Suprapubic skin (tissue), 4 donors: ENCODE measurements around the gene GPR62. TPM values are rescaled to one million over a fixed set of nuclear protein-coding genes. Genes with fewer than 3 reads are reported as not detected.
A peak's percentile ranks its signal among the peaks of the same experiment; 100 is the strongest.

Experiments used
- DNase-seq, 2 donors: peaks; one replicate each; pipeline ENCODE4 v3.0.0-alpha.2; 2019; ENCODE audit warnings: low spot score in 2 of 2
- H3K27ac ChIP-seq: fragments of 200-600 bp; sonication (generic); one replicate; pipeline ENCODE4 v1.5.1; 2019
- H3K27me3 ChIP-seq: fragments of 200-600 bp; sonication (generic); one replicate; pipeline ENCODE4 v1.5.1; 2019
- H3K36me3 ChIP-seq: fragments of 200-600 bp; sonication (generic); one replicate; pipeline ENCODE4 v1.5.1; 2019
- H3K4me1 ChIP-seq: fragments of 200-600 bp; sonication (generic); one replicate; pipeline ENCODE4 v1.5.1; 2019
- H3K4me3 ChIP-seq: fragments of 200-600 bp; sonication (generic); one replicate; pipeline ENCODE4 v1.5.1; 2019; ENCODE audit warnings: mild to moderate bottlenecking
- H3K9me3 ChIP-seq: fragments of 200-600 bp; sonication (generic); one replicate; pipeline ENCODE4 v1.5.1; 2019
- EP300 ChIP-seq: sonication (generic); formaldehyde crosslinking; IDR thresholded peaks from one replicate; pipeline ENCODE4 v1.6.1; 2017; ENCODE audit warnings: antibody characterized with exemption
- POLR2A ChIP-seq, 2 donors: fragments of 450-650 bp; IDR thresholded peaks; one replicate each; pipeline ENCODE4 v1.6.1; 2017; ENCODE audit warnings: antibody characterized with exemption in 2 of 2, mild to moderate bottlenecking in 2 of 2, moderate library complexity in 2 of 2
- POLR2AphosphoS5 ChIP-seq, 3 donors: sonication (generic); formaldehyde crosslinking; IDR thresholded peaks; one replicate each; pipeline ENCODE4 v1.6.1; 2017; ENCODE audit warnings: antibody characterized with exemption in 3 of 3
- WGBS: methylation state at CpG from one replicate; pipeline ENCODE4 v1.1.5; 2018; 5-methylcytosine and 5-hydroxymethylcytosine counted together
- total RNA-seq, 4 donors: library from RNA; depleted of rRNA; stranded (reverse); fragments of >200 nt; gene quantifications; one replicate each; pipeline ENCODE4 v1.1.0, GENCODE V29; 2016
- TF ChIP-seq, protein P1 (sequence below), 2 donors: fragments of 200-600 bp in 1 of 2; fragments of 450-650 bp in 1 of 2; sonication (generic) in 1 of 2; IDR thresholded peaks; one replicate each; pipeline ENCODE4 v1.5.1; 2016 to 2019; ENCODE audit warnings: antibody characterized with exemption in 2 of 2, mild to moderate bottlenecking in 1 of 2, moderate library complexity in 1 of 2

GPR62 gene
- total RNA-seq, 4 donors from 2014 or later = not detected

DNA sequence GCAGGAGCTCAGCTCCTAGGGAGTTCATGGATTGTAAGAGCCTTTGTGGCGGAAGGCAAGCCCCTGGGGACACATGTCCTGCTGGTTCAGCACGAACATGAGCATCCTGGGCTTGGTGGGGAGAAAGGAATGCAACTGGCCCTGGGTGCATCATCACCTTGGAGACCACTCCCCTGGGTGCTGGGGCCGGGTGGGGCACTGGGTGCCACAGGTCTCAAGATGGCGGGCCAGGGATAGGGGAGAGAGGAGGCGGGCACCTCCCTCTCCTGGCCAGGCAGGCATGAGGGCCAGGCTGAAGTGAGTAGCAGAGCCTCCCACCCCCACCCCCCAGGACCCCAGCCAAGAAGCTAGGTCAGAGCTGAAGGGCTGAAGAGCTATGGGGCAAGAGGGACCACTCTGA is 11.3 kb downstream of the GPR62 start:
- H3K4me3 ChIP-seq = peak overlapping the region; percentile 91
- DNase-seq = no peak
- H3K27ac ChIP-seq = peak overlapping the region; percentile 92
- no peaks in the 10 kb centered on the region for H3K36me3 ChIP-seq
- TF ChIP-seq POLR2AphosphoS5 (IDR thresholded peaks at IDR 0.05) (no peak), POLR2A (IDR thresholded peaks at IDR 0.05) (no peak), EP300 (no peak)
- TF ChIP-seq, protein P1, sequence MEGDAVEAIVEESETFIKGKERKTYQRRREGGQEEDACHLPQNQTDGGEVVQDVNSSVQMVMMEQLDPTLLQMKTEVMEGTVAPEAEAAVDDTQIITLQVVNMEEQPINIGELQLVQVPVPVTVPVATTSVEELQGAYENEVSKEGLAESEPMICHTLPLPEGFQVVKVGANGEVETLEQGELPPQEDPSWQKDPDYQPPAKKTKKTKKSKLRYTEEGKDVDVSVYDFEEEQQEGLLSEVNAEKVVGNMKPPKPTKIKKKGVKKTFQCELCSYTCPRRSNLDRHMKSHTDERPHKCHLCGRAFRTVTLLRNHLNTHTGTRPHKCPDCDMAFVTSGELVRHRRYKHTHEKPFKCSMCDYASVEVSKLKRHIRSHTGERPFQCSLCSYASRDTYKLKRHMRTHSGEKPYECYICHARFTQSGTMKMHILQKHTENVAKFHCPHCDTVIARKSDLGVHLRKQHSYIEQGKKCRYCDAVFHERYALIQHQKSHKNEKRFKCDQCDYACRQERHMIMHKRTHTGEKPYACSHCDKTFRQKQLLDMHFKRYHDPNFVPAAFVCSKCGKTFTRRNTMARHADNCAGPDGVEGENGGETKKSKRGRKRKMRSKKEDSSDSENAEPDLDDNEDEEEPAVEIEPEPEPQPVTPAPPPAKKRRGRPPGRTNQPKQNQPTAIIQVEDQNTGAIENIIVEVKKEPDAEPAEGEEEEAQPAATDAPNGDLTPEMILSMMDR (IDR thresholded peaks at IDR 0.05) = no peak
- H3K9me3 ChIP-seq = no peaks in the 10 kb centered on the region
- 72% methylated on average over 5 of the region's 5 CpGs for WGBS
- no peaks in the 10 kb centered on the region for H3K27me3 ChIP-seq
- H3K4me1 ChIP-seq = peaks cover 53% of the 10 kb centered on the region

DNA sequence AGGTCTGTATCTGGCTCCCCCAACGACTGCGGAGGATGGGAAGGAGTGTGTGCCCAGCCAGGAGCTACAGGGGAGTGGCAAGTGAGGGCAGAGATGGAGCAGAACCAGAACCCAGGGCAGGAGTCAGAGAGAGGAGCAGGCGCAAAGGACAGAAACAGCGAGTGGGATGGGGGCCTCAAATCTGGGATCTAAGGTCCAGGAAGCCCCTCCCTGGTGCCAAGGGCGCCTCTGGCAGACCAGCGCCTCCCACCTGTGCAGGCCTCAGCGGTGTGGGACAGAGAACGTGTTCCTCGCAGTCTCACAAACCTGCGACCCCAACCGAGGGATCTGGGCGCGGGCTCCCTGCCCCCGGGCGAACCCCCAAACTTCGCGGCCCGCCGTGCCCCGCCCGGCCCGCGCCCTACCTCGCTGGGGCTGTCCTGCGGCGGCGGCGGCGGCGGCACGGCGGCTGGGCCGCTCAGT is 11.8 kb downstream of the GPR62 start:
- 25% methylated on average over 2 of the region's 33 CpGs for WGBS
- H3K27me3 ChIP-seq = no peaks in the 10 kb centered on the region
- DNase-seq = no peak
- no peaks in the 10 kb centered on the region for H3K9me3 ChIP-seq
- peak overlapping the region; percentile 91 for H3K4me3 ChIP-seq
- H3K36me3 ChIP-seq = no peaks in the 10 kb centered on the region
- TF ChIP-seq POLR2AphosphoS5 (IDR thresholded peaks at IDR 0.05) = no peak
- no peak for TF ChIP-seq POLR2A (IDR thresholded peaks at IDR 0.05)
- TF ChIP-seq, protein P1 (IDR thresholded peaks at IDR 0.05) = no peak
- no peak for TF ChIP-seq EP300
- H3K27ac ChIP-seq = peak overlapping the region; percentile 92
- H3K4me1 ChIP-seq = peaks cover 53% of the 10 kb centered on the region

DNA sequence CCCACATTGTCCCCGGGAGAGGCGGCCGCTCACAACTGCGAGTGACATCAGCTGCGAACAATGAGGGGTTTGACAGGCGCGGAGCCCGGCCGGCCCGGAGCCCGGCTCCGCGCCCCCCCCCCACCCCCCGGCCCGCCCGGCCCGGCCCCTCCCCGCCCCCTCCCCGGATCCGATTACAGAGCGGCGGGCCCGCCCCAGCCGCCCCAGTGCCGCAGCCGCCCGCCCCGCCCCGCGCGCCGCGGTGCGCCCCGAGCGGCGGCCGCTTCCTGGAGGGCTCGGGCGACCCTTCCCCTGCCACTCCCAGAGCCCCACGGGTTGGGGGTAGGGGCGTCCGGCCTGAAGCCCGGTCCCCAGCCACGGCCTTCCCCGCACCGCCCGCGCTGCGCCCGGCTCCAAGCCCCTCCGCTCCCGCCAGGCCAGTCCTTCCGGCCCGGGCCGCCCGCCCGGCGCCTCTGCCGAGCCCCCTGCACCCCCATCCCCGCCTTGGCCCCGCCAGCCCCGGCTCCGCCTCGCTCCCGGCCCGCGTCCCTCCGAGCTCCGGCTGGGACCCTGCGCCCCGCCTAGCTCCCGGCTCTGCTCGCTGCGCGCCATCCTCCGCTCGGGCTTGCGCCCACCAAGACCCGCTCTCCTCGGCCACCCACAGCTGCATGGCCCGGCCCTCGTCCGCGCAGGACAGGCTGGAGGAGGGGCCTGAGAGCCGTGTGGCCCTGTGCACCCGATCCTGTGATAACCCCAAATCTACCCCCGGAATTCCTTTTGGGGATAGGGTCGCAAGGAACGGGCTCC is 12.4 kb downstream of the GPR62 start, which contains the start of gene PCBP4:
Gene PCBP4 (minus strand): TSS at position 71 of the 786 bp plus-strand sequence. CDS start 6,214 bp downstream, outside the sequence.
- Histone ChIP-seq H3K27me3 (no peaks in the 10 kb centered on the region), H3K27ac (peak within 1 kb of the TSS; percentile 92), H3K36me3 (no peaks in the 10 kb centered on the region), H3K9me3 (no peaks in the 10 kb centered on the region), H3K4me1 (peaks cover 55% of the 10 kb centered on the region), H3K4me3 (peak within 1 kb of the TSS; percentile 91)
- DNase-seq = no peak
- 1% methylated on average over 19 of the region's 90 CpGs for WGBS
- TF ChIP-seq POLR2AphosphoS5 (IDR thresholded peaks at IDR 0.05) = no peak
- TF ChIP-seq, protein P1 (IDR thresholded peaks at IDR 0.05) = no peak
- peak in 1 of 2 donors; percentile 42 for TF ChIP-seq POLR2A (IDR thresholded peaks at IDR 0.05)
- TF ChIP-seq EP300 = no peak

DNA sequence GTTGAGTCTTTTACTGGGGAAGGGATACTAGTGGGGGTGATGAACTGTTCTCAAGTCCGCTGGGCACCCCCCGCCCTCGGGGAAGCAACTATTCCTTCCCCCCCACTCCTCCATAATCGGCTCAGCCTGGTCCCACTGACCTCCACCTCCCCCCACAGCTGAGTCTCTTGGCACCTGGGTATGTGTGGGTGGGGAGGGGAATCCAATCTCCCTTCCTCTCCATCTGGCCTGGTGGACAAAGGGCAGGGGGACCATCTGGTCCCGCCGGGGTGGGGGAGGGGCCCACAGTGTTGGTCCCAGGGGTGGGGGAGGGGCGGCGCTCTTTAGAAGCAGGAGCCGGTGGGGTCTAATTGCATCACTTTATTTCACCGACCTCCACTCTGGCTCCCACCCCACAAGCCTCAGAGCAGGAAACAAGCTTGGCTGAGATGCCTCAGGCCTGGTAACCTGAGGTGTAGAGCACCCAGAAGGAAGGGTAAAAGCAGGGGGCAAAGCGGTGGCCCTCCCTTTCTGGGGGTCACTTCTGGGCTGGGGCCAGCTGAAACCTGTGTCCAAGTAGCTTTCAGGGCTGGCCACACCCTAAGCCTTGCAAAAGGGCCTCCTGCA is 13.1 kb downstream of the GPR62 start:
- no peaks in the 10 kb centered on the region for H3K27me3 ChIP-seq
- H3K9me3 ChIP-seq = no peaks in the 10 kb centered on the region
- 18% methylated on average over 9 of the region's 11 CpGs for WGBS
- H3K4me3 ChIP-seq = peak overlapping the region; percentile 91
- H3K27ac ChIP-seq = peak overlapping the region; percentile 92
- DNase-seq = no peak
- peaks cover 62% of the 10 kb centered on the region for H3K4me1 ChIP-seq
- no peaks in the 10 kb centered on the region for H3K36me3 ChIP-seq
- TF ChIP-seq, protein P1 (IDR thresholded peaks at IDR 0.05) = no peak
- TF ChIP-seq EP300 = no peak
- TF ChIP-seq POLR2A (IDR thresholded peaks at IDR 0.05) = no peak
- no peak for TF ChIP-seq POLR2AphosphoS5 (IDR thresholded peaks at IDR 0.05)
